Memory B cell (primary cell): ENCODE data around the gene USPL1.
A peak's percentile ranks its signal among the peaks of the same experiment; 100 is the strongest.
"Not testable (repeated sequence)": the region's sequence is repeated elsewhere in the genome, so short reads cannot be mapped to it uniquely, and the experiment has no call there.

Experiments used
- ATAC-seq: fragments of 150-1000 bp; cut with Tn5 transposase; 2 replicates; pipeline ENCODE4 v1.10.0; 2021; ENCODE audit warnings: low read depth, mild to moderate bottlenecking, moderate library complexity
- DNase-seq, 2 donors: peaks; one replicate each; pipeline ENCODE4 v3.0.0; 2022; ENCODE audit warnings: low spot score in 2 of 2
- H3K27ac Mint-ChIP-seq: one replicate; pipeline ENCODE4 v1.8.0; 2022; ENCODE audit warnings: mild to moderate bottlenecking, moderate library complexity, mixed read lengths
- H3K27me3 Mint-ChIP-seq: one replicate; pipeline ENCODE4 v1.8.0; 2022; ENCODE audit warnings: mixed read lengths
- H3K36me3 Mint-ChIP-seq: one replicate; pipeline ENCODE4 v1.8.0; 2022; ENCODE audit warnings: mild to moderate bottlenecking, mixed read lengths
- H3K4me1 Mint-ChIP-seq: one replicate; pipeline ENCODE4 v1.8.0; 2022; ENCODE audit warnings: mixed read lengths
- H3K4me3 Mint-ChIP-seq: one replicate; pipeline ENCODE4 v1.8.0; 2022; ENCODE audit warnings: mild to moderate bottlenecking, moderate library complexity, mixed read lengths
- H3K9me3 Mint-ChIP-seq: one replicate; pipeline ENCODE4 v1.8.0; 2022; ENCODE audit warnings: mixed read lengths

Gene USPL1

DNA sequence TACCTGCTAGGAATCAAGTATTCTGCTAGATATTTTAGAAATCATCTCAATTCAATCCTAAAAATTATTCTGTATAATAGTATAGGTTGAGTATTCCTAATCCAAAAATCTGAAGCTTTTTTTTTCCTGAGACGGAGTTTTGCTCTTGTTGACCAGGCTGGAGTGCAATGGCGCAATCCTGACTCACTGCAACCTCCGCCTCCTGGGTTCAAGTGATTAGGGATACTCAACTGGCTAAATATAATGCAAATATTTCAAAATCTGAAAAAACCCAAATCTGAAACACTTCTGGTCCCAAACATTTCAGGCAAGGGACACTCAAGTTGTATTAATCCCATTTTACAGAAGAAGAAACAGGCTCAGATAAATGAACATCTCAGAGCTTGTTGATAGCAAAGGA lies 17.2 kb upstream of the USPL1 start:
- H3K27ac Mint-ChIP-seq = no peak overlapping the region
- DNase-seq (no peak), ATAC-seq (no peak)
- peaks cover 8% of the 10 kb centered on the region for H3K4me1 Mint-ChIP-seq
- H3K36me3 Mint-ChIP-seq = peaks cover 3% of the 10 kb centered on the region
- no peaks in the 10 kb centered on the region for H3K27me3 Mint-ChIP-seq
- H3K4me3 Mint-ChIP-seq = no peak overlapping the region
- no peaks in the 10 kb centered on the region for H3K9me3 Mint-ChIP-seq

DNA sequence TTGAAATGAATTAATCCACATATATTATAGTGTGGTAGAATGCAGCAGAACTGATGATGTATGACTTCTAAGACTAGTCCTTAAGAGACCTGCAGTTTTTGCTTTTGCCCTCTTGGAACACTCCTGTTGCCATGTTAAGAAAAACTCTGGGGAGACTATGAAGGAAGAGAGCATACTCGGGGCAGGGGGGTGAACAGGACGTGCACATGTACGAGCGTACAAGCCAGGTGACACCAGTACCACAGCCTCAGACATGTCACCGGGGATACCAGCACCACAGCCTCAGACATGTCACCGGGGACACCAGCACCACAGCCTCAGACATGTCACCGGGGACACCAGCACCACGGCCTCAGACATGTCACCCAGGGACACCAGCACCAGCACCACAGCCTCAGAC lies 15.9 kb upstream of the USPL1 start:
- Mint-ChIP-seq H3K9me3 (no peaks in the 10 kb centered on the region), H3K4me3 (no peak overlapping the region)

DNA sequence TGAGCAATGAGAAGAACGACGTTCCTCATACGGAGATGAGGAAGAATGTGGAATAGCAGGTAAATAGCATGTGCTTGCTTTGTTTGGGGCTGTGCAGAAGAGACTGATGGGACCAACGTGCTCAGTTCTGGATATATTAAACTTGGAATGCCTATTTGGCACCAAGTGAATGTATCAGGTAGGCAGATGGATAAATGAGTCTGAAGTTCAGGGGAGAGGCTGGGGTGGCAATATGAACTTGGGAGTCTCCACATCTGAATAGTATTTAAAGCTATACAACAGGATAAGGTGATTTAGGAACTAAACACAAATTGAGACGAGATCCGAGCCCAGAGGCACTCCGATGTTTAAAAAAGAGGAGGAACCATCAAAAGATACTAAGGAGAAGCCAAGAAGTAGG lies 12.7 kb upstream of the USPL1 start:
- Mint-ChIP-seq H3K27ac (no peak overlapping the region), H3K9me3 (no peaks in the 10 kb centered on the region), H3K4me1 (peaks cover 15% of the 10 kb centered on the region), H3K36me3 (peaks cover 5% of the 10 kb centered on the region), H3K4me3 (no peak overlapping the region), H3K27me3 (no peaks in the 10 kb centered on the region)
- DNase-seq = no peak
- no peak for ATAC-seq

More for the DNA sequence above, 15.9 kb upstream of the USPL1 start:
- no peak for DNase-seq
- no peaks in the 10 kb centered on the region for H3K36me3 Mint-ChIP-seq
- H3K27ac Mint-ChIP-seq = no peak overlapping the region
- H3K4me1 Mint-ChIP-seq = peaks cover 8% of the 10 kb centered on the region
- H3K27me3 Mint-ChIP-seq = no peaks in the 10 kb centered on the region
- no peak for ATAC-seq

DNA sequence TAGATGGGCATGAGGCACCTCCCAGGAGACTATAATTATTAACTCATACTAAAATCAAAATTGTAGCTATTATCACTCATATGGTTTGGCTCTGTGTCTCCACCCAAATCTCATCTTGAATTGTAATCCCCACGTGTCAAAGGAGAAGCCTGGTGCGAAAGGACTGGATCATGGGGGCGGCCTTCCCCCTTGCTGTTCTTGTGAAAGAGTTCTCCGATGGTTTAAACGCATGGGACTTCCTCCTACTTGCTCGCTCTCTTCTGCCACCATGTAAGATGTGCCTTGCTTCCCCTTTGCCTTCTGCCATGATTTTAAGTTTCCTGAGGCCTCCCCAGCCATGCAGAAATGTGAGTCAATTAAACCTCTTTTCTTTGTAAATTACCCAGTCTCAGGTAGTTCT lies 10.5 kb upstream of the USPL1 start:
- H3K4me3 Mint-ChIP-seq, H3K9me3 Mint-ChIP-seq, H3K36me3 Mint-ChIP-seq, H3K27me3 Mint-ChIP-seq, DNase-seq, ATAC-seq: not testable (repeated sequence)
- Mint-ChIP-seq H3K4me1 (peaks cover 18% of the 10 kb centered on the region), H3K27ac (peak overlapping the region; percentile 81)

DNA sequence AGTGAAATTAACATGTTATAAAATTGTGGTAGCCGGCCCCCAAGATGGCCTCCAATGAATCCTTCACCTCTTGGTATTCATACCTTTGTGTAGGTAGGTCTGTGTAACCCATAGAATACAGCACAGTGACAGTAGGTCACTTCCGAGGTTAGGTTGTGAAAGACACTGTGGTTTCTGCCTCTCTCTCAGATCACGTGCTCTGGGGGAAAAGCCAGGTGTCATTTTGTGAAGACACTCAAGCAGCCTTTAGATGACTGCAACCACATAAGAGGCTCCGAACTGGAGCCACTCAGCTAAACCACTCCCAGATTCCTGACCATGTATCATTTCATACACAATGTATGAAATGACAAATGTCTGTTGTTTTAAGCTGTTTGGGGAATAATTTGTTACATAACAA lies 9.8 kb upstream of the USPL1 start:
- DNase-seq (peak; percentile 35 to 58), ATAC-seq (peak; percentile 99)
- Mint-ChIP-seq H3K36me3 (peaks cover 5% of the 10 kb centered on the region), H3K27ac (peak overlapping the region; percentile 81), H3K4me1 (peaks cover 23% of the 10 kb centered on the region), H3K4me3 (no peak overlapping the region), H3K27me3 (no peaks in the 10 kb centered on the region), H3K9me3 (no peaks in the 10 kb centered on the region)

DNA sequence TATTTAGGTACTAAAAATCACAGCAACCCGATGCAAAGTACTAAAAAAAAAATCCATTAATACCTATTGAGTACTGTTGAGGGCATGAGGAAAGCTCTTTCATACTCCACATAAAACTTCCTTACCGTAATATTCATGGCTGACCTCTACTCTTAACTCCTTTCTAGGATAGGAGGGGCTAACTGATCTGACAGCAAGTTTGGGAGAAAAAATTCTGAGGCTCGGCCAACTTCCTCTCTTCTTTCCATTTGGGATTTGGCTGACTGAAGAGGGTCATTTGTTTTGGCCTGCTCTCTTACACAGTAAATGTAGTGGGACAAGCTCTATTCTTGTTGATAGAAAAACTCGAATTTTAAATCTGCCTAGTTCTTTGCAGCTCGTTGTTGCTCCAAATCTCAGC lies 9.4 kb upstream of the USPL1 start:
- ATAC-seq (no peak), DNase-seq (no peak)
- Mint-ChIP-seq H3K4me1 (peaks cover 25% of the 10 kb centered on the region), H3K36me3 (peaks cover 5% of the 10 kb centered on the region), H3K27ac (peak overlapping the region; percentile 81), H3K27me3 (no peaks in the 10 kb centered on the region), H3K9me3 (no peaks in the 10 kb centered on the region), H3K4me3 (no peak overlapping the region)

DNA sequence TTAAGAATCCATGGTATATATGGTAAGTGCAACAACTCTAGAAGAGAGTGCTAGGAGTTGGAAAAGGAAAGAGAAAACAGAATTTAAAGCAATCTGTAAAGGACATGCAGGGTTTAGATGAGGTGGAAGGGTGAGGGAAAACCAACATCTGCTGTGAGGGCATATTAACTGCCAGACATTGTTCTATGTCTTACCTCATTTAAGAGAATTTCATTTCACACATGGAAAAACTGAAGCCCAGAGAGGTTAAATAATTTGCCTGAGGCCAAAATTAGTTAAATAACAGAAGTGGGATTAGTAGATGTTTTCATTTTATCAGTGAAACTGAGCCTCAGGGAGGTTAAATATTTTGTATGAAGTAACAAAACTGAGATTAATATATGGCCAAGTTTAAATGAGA lies 7.4 kb upstream of the USPL1 start:
- H3K9me3 Mint-ChIP-seq = no peaks in the 10 kb centered on the region
- ATAC-seq (no peak), DNase-seq (no peak)
- H3K27ac Mint-ChIP-seq = no peak overlapping the region
- H3K4me3 Mint-ChIP-seq = no peak overlapping the region
- H3K27me3 Mint-ChIP-seq = no peaks in the 10 kb centered on the region
- peaks cover 10% of the 10 kb centered on the region for H3K36me3 Mint-ChIP-seq
- peaks cover 27% of the 10 kb centered on the region for H3K4me1 Mint-ChIP-seq

DNA sequence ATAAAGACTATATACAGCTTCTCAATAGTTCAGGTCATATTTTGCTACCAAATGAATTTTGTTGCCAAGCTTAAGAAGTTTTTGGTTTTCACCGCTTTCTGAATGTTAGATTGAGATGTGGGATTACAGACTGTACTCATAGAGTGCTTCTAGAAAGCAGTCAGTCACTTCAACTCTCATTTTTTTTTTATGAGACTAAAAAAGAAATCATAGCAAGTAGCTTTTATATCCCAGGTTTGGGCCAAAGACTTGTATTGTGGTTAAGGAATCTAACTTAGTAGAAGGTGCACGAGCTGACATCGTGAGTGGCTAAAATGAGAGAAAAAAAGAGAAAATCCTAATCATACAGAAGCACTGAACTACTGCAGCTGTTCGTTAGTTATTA lies 2.2 kb upstream of the USPL1 start:
- Mint-ChIP-seq H3K9me3 (no peaks in the 10 kb centered on the region), H3K36me3 (peaks cover 5% of the 10 kb centered on the region), H3K4me3 (no peak overlapping the region), H3K27ac (no peak overlapping the region), H3K4me1 (peaks cover 19% of the 10 kb centered on the region), H3K27me3 (no peaks in the 10 kb centered on the region)
- no peak for DNase-seq
- no peak for ATAC-seq

DNA sequence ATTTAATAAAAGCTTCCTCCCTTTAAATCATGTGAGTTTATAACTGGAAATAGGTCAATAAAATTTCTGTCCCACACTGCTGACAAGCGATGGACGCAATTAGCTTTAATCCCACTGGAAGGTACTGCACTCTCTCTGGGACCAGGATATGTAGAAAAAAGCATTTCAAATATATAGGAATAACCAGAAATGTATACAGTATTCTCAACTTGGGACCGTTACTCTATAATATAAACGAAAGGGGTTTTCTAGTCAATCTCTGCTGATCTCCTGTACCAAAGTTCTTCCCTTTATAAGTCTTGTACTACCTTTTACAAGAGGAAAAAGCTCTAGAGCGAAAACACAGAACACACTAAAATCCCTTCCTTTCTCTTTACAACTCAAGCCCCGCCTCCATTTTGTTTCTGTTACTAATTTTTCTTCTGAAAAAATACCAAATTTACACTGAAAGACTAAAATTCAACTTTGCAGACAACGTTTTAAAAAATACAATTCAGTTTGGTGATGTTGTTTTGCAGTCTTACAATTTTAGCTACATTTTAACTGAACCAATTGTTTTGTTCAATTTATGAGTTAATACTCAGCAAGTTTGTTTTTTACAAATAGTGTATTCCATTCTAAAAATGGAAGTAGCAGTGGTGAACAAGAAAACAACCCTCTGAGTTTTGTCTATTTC lies 1.7 kb upstream of the USPL1 start:
- Mint-ChIP-seq H3K9me3 (no peaks in the 10 kb centered on the region), H3K4me3 (no peak overlapping the region), H3K4me1 (peaks cover 19% of the 10 kb centered on the region), H3K36me3 (peaks cover 5% of the 10 kb centered on the region), H3K27me3 (no peaks in the 10 kb centered on the region), H3K27ac (no peak overlapping the region)
- ATAC-seq = no peak
- DNase-seq = peak in 1 of 2 donors; percentile 18

DNA sequence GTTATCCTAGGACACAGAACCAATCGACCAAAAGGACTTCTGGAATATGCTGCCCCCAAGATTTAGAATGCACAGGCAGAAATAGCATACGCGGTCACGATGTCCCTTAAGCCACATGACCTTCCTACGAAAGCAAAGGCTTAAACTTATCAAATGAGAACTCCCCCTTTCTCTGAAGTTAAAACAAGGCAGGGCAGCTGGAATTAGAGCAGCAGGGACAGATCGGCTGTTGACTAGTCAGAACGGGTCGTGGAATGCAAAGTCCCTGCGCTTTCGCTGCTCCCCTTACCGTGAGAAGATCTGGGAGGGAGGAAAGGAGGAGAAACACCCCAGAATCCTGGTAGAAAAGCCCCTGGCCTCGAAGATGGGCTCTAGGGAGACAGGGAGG lies 799 bp upstream of the USPL1 start:
- Mint-ChIP-seq H3K9me3 (no peaks in the 10 kb centered on the region), H3K27ac (no peak overlapping the region), H3K4me3 (no peak overlapping the region), H3K4me1 (peaks cover 19% of the 10 kb centered on the region), H3K36me3 (peaks cover 5% of the 10 kb centered on the region), H3K27me3 (no peaks in the 10 kb centered on the region)
- DNase-seq (peak in 1 of 2 donors; percentile 71), ATAC-seq (peak; percentile 43)

DNA sequence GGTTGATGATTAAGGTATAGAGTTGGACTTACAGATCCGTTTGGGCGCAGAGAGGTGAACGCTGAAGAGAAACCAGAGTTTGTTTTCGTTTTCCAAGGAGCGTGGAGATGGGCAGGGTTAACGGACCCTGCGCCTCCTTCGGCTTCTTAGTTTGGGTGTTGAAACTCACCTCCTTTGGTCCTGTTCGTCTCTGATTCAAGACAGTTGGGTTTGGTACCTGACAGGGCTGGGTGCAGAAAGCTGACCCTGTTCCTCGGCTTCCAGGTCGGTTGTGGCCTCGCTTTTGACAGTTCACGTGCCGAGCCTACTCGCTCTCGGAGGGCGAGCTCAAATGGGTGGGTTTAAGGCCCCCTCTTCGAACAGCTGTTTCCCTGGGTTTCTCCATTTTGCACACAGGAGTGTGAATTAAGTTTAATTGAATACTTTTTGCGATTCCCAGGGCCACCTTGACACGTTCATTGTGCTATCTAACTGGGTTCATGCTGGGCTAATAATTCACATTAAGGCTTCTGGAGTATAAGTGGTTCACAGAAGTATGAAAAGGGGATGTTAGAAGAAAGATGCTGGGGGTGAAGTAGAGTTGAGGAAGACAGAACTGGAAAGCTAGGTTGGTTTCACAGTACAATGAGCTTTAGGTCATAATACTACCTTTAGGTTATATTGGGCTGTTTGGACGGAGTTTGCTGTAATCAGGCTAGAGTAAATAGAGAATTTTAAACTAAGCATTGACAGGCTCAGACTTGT lies 638 bp downstream of the USPL1 start:
- Mint-ChIP-seq H3K27me3 (no peaks in the 10 kb centered on the region), H3K9me3 (no peaks in the 10 kb centered on the region), H3K36me3 (peaks cover 12% of the 10 kb centered on the region), H3K4me3 (no peak overlapping the region), H3K4me1 (peaks cover 12% of the 10 kb centered on the region), H3K27ac (no peak overlapping the region)
- DNase-seq (peak; percentile 21 to 41), ATAC-seq (peak; percentile 20)

DNA sequence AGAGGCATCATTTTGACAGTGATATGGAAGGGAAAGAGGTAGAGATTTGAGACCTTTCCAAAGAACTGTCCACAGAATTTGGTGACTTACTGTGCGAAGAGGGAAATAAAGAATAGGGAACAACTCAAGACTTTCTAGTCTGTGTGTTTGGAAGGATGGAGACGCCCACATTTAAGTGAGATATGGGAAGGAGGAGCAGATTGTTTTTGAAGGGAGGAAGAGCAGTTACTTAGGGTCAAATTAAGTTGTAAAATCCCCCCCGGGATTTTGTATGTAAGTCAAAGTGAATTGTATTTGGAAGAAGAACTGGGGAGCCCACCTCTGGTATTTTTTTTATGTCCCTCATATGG lies 1.2 kb downstream of the USPL1 start:
- H3K4me3 Mint-ChIP-seq = no peak overlapping the region
- H3K9me3 Mint-ChIP-seq = no peaks in the 10 kb centered on the region
- no peak for DNase-seq
- no peak for ATAC-seq
- H3K4me1 Mint-ChIP-seq = peaks cover 9% of the 10 kb centered on the region
- no peak overlapping the region for H3K27ac Mint-ChIP-seq
- H3K36me3 Mint-ChIP-seq = peaks cover 11% of the 10 kb centered on the region
- no peaks in the 10 kb centered on the region for H3K27me3 Mint-ChIP-seq

DNA sequence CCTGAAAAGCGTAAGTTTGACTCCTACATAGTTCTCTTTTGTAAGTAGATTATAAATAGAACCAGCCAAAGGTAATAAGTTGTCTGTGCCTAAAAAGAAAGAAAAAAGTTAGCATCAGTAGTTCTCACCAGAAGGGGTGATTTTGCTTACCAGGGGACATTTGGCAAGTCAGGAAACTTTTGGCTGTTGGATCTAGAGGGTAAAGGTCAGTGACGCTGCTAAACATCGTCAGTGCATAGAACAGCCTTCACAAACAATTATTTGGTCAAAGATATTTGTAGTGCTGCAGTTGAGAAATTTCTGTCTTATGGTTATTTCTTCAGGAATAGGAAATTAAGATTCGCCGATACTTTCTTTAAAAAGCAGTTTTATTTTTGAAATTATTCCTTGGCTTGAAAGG lies 2.0 kb downstream of the USPL1 start:
- H3K27me3 Mint-ChIP-seq = no peaks in the 10 kb centered on the region
- H3K4me3 Mint-ChIP-seq = peak overlapping the region; percentile 67
- H3K4me1 Mint-ChIP-seq = peaks cover 11% of the 10 kb centered on the region
- no peaks in the 10 kb centered on the region for H3K9me3 Mint-ChIP-seq
- DNase-seq (no peak), ATAC-seq (no peak)
- peaks cover 14% of the 10 kb centered on the region for H3K36me3 Mint-ChIP-seq
- peak overlapping the region; percentile 54 for H3K27ac Mint-ChIP-seq

DNA sequence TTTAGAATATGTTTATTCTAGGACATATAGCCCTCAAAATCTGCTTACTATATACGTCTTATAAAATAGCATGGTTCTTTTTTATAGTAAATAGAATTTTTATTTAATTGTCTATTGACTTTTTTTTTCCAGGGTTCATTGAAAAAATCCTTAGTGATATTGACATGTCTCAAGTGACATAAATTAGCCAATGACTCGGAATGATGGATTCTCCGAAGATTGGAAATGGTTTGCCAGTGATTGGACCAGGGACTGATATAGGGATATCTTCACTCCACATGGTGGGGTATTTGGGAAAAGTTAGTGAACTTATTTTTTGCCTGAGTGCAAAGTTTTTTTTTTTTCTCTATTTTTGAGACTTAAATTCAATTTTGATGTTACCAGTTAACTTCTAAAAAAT lies 3.2 kb downstream of the USPL1 start:
- Mint-ChIP-seq H3K27ac (no peak overlapping the region), H3K4me3 (no peak overlapping the region), H3K36me3 (peaks cover 18% of the 10 kb centered on the region), H3K4me1 (peaks cover 14% of the 10 kb centered on the region), H3K27me3 (no peaks in the 10 kb centered on the region), H3K9me3 (no peaks in the 10 kb centered on the region)
- ATAC-seq (no peak), DNase-seq (no peak)

DNA sequence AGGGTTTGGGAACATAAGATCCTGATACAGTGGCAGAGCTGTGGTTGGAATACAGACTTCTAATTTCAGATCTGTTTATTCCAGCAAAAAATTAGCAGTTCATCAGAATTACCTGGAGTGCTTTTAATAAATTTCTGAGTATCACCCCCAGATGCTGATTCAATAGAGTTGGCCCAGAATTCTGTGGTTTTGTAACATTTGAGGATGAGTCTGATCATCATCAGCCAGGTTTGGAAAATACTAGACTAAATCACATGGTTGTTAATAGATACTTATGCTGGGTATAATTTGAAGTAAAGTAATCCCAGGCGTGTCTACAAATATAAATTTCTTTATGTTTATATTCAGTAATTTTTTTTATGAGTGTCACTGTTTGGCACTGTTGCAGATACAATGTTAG lies 4.8 kb downstream of the USPL1 start:
- Mint-ChIP-seq H3K36me3 (peaks cover 18% of the 10 kb centered on the region), H3K27me3 (no peaks in the 10 kb centered on the region), H3K4me1 (peaks cover 14% of the 10 kb centered on the region), H3K4me3 (no peak overlapping the region), H3K9me3 (no peaks in the 10 kb centered on the region), H3K27ac (no peak overlapping the region)
- no peak for DNase-seq
- ATAC-seq = no peak
